Erythroblast (primary cell): ENCODE measurements around the gene NUDT16L1.

Source experiments
- GATA1 ChIP-seq: IDR thresholded peaks from 2 replicates; pipeline ENCODE4 v1.6.1; 2011; ENCODE audit warnings: low read depth, mild to moderate bottlenecking, control low read depth, low read length, moderate library complexity
- POLR2A ChIP-seq: IDR thresholded peaks from 2 replicates; pipeline ENCODE4 v1.6.1; 2011; ENCODE audit warnings: mild to moderate bottlenecking, low read length

DNA sequence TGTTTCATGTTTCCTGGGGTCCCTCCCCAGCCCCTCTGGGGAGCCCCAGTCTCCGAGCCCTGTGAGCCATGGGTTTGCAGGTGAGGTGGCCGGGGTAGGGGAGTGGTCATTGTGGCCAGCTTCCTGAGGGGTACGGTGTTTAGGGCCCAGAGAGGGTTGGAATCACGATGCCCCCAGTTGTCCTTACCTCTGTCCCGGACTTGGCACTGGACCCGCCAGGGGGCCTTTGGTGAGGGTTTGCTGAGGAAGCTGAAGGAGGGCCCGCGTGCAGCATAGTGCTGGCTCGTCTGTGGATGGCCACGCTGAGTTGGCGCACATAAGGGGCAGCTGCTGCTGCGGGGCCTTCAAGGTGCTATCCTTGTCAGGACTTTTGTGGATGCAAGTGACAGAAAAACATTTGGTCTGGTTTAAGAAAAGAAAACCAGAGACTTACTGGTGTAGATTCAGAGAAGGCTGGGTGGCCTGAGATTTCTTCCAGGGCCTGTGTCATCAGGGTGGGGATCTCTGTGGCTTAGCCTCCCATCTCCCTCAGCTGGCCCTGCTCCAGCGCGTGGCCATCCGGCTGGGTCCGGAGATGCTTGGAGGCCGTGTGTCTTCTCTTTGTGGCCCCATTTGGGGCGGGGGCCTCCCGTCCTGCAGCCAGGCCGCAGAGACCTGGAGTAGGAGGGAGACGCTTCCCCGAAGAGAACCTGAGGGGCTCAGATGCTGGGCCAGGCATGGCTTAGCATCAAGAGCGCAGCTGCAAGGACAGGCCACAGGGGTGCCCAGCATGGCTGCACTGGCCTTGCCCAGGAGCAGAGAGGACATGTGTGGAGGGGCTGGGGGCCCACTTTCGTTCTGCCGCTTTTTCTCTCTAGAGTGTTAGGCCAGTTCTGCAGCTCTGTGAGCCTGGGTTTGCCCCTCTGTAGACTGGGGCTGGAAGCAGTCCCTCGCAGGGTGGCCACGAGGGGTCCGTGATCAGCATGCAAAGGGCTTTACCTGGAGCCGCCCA lies 33.7 kb upstream of the NUDT16L1 start:
- TF ChIP-seq POLR2A, result no peak
- no peak for TF ChIP-seq GATA1
